HepG2 (cell line): ENCODE results near the gene SPECC1L. TPM values are rescaled to one million over a fixed set of nuclear protein-coding genes. Genes with fewer than 3 reads are reported as not detected.

Experiments
- ATAC-seq: fragments of 200-7000 bp; cut with Tn5 transposase; 3 replicates; pipeline ENCODE4 v1.9.1; 2020; ENCODE audit warnings: mild to moderate bottlenecking, moderate library complexity
- BruUV-seq: library from RNA; stranded (reverse); fragments of 400-500 nt; replicated peaks from 2 replicates; lab custom pipeline; 2021; lab: Mats Ljungman, UMichigan
- CTCF ChIA-PET: fragments of 300-600 bp; formaldehyde crosslinking; extraction: SDS; loops from one replicate; lab custom pipeline; 2021; ENCODE audit warnings: low total read pairs, inconsistent platforms, low intra/inter-chr PET ratio; lab: Yijun Ruan, JAX
- POLR2A ChIA-PET: fragments of 350-600 bp; sonication (Branson Sonifier 250); formaldehyde crosslinking; loops from one replicate; lab custom pipeline; 2020; ENCODE audit warnings: antibody characterized with exemption, inconsistent platforms; lab: Yijun Ruan, JAX
- DNase-seq: peaks from one replicate; pipeline ENCODE4 v3.0.0-alpha.2; 2015; ENCODE audit warnings: low spot score
- FAIRE-seq: peaks from 3 replicates; lab custom pipeline; 2011; peaks lifted over from hg19 to GRCh38; lab: Jason Lieb, UNC
- H2AFZ ChIP-seq: one replicate; pipeline ENCODE4 v1.6.1; 2011; ENCODE audit warnings: low read length, inconsistent platforms
- H3K27ac ChIP-seq: fragments of 300-600 bp; 3 replicates; pipeline ENCODE4 v1.8.0; 2011; ENCODE audit warnings: mixed run types, mild to moderate bottlenecking, mixed read lengths, low read length, inconsistent platforms; ENCODE audit not compliant: insufficient read depth; ENCODE audit errors: extremely low read length
- H3K27me3 ChIP-seq, 2 experiments: fragments of 200-600 bp in 1 of 2; 2 replicates in 1 of 2; 3 replicates in 1 of 2; pipeline versions ENCODE4 v1.6.0 to v1.8.0; 2011; ENCODE audit warnings: low read length in 2 of 2, mild to moderate bottlenecking in 2 of 2, moderate library complexity in 2 of 2, inconsistent platforms in 1 of 2; ENCODE audit not compliant: insufficient read depth in 2 of 2, control insufficient read depth in 1 of 2
- H3K36me3 ChIP-seq, 2 experiments: fragments of 200-600 bp in 1 of 2; replicated peaks in 1 of 2; 2 replicates in 1 of 2; 3 replicates in 1 of 2; pipeline versions ENCODE4 v1.5.1 to v1.8.0; 2011; ENCODE audit warnings: low read length in 2 of 2, inconsistent platforms in 1 of 2; ENCODE audit not compliant: insufficient read depth in 2 of 2, control insufficient read depth in 1 of 2
- H3K4me1 ChIP-seq: 2 replicates; pipeline ENCODE4 v1.5.1; 2012; ENCODE audit warnings: low read length, inconsistent platforms; ENCODE audit not compliant: insufficient read depth
- H3K4me2 ChIP-seq: 2 replicates; pipeline ENCODE4 v1.6.0; 2011; ENCODE audit warnings: low read depth, low read length, inconsistent platforms
- H3K4me3 ChIP-seq, 3 experiments: fragments of 200-600 bp in 1 of 3; sonication (generic), shearing (Covaris generic) in 1 of 3; replicated peaks in 1 of 3; 2 replicates each; pipeline ENCODE4 v1.5.1; 2011 to 2016; ENCODE audit warnings: low read length in 3 of 3, inconsistent platforms in 2 of 3, low read depth in 2 of 3, mild to moderate bottlenecking in 2 of 3, control low read depth in 1 of 3, mixed read lengths in 1 of 3; ENCODE audit not compliant: insufficient read depth in 1 of 3
- H3K79me2 ChIP-seq: one replicate; pipeline ENCODE4 v1.6.1; 2011; ENCODE audit warnings: low read length, inconsistent platforms; ENCODE audit not compliant: insufficient read depth
- H3K9ac ChIP-seq: 2 replicates; pipeline ENCODE4 v1.6.0; 2011; ENCODE audit warnings: mild to moderate bottlenecking, low read depth, low read length, inconsistent platforms; ENCODE audit not compliant: insufficient read depth
- H3K9me3 ChIP-seq: 2 replicates; pipeline ENCODE4 v1.5.1; 2012; ENCODE audit warnings: mild to moderate bottlenecking, low read length
- H4K20me1 ChIP-seq: 2 replicates; pipeline ENCODE4 v1.6.0; 2011; ENCODE audit warnings: inconsistent platforms, mild to moderate bottlenecking, low read length, moderate library complexity; ENCODE audit not compliant: insufficient read depth
- DR1 ChIP-seq: sonication (generic); formaldehyde crosslinking; IDR thresholded peaks from 2 replicates; pipeline ENCODE4 v1.8.0; 2021; ENCODE audit warnings: mild to moderate bottlenecking, missing genetic modification reagents, inconsistent platforms
- HBP1 ChIP-seq: IDR thresholded peaks from 2 replicates; pipeline ENCODE4 v1.6.1; 2016; ENCODE audit warnings: low read depth, control low read depth
- LRRFIP1 ChIP-seq: sonication (generic); formaldehyde crosslinking; conservative IDR thresholded peaks from 2 replicates; pipeline ENCODE4 v1.4.0; 2020; ENCODE audit warnings: missing genetic modification reagents
- MTF1 ChIP-seq: sonication (generic); formaldehyde crosslinking; IDR thresholded peaks from 2 replicates; pipeline ENCODE4 v1.5.0; 2020; ENCODE audit warnings: missing genetic modification reagents
- NFE2 ChIP-seq: sonication (generic); formaldehyde crosslinking; IDR thresholded peaks from 2 replicates; pipeline ENCODE4 v1.4.0; 2020; ENCODE audit warnings: missing genetic modification reagents
- SOX6 ChIP-seq, 2 experiments: fragments of 450-650 bp in 1 of 2; sonication (generic) in 1 of 2; formaldehyde crosslinking in 1 of 2; IDR thresholded peaks; 2 replicates each; pipeline versions ENCODE4 v1.4.0 to v1.6.1; 2017 to 2020; ENCODE audit warnings: antibody characterized with exemption in 1 of 2, mild to moderate bottlenecking in 1 of 2, missing genetic modification reagents in 1 of 2
- ZBTB25 ChIP-seq: IDR thresholded peaks from 2 replicates; pipeline ENCODE4 v1.6.1; 2018; ENCODE audit warnings: missing genetic modification reagents
- ZMYM4 ChIP-seq: sonication (generic); formaldehyde crosslinking; IDR thresholded peaks from 2 replicates; pipeline ENCODE4 v1.8.1; 2023; ENCODE audit warnings: mild to moderate bottlenecking, missing genetic modification reagents
- ZNF251 ChIP-seq: sonication (generic); formaldehyde crosslinking; IDR thresholded peaks from 2 replicates; pipeline ENCODE4 v1.9.0; 2021; ENCODE audit warnings: mild to moderate bottlenecking, missing genetic modification reagents
- ZNF280D ChIP-seq: sonication (generic); formaldehyde crosslinking; IDR thresholded peaks from 2 replicates; pipeline ENCODE4 v1.5.1; 2020; ENCODE audit warnings: mild to moderate bottlenecking, missing genetic modification reagents
- ZNF331 ChIP-seq: sonication (generic); formaldehyde crosslinking; IDR thresholded peaks from 2 replicates; pipeline ENCODE4 v1.4.0; 2020; ENCODE audit warnings: missing genetic modification reagents
- ZNF598 ChIP-seq: sonication (generic); formaldehyde crosslinking; IDR thresholded peaks from 2 replicates; pipeline ENCODE4 v1.5.1; 2020; ENCODE audit warnings: mild to moderate bottlenecking, missing genetic modification reagents, borderline replicate concordance
- ZNF75D ChIP-seq: sonication (generic); formaldehyde crosslinking; IDR thresholded peaks from 2 replicates; pipeline ENCODE4 v1.8.1; 2023; ENCODE audit warnings: missing genetic modification reagents, mild to moderate bottlenecking, borderline replicate concordance
- WGBS: methylation state at CpG from one replicate; pipeline ENCODE4 v1.1.6; 2017; ENCODE audit warnings: low lambda C conversion rate; 5-methylcytosine and 5-hydroxymethylcytosine counted together
- in situ Hi-C: cut with HindIII; loops from 2 replicates; pipeline ENCODE4 v1.10.0; 2017; ENCODE audit warnings: low pct_unique_long_range_greater_than_20kb; ENCODE audit not compliant: extremely low pct_ligation_motif_present
- intact Hi-C: fragments of 100-400 bp; cut with micrococcal nuclease; formaldehyde crosslinking; loops from one replicate; pipeline ENCODE4 v1.10.0; 2022; ENCODE audit not compliant: unreplicated experiment
- polyA plus RNA-seq, 8 experiments: library from polyadenylated mRNA; depleted of rRNA in 3 of 8; stranded (reverse) in 7 of 8; unstranded in 1 of 8; fragments of >200 nt; fragmentation: Illumina TruSeq in 4 of 8; extraction: Trizol in 4 of 8; gene quantifications; 2 replicates each; pipeline versions ENCODE4 v1.2.1 to v1.2.3, GENCODE V29; 2011 to 2016; ENCODE audit warnings: low read depth in 4 of 8, missing spikeins in 1 of 8, mixed read lengths in 1 of 8; ENCODE audit not compliant: insufficient read depth in 1 of 8
- total RNA-seq, 5 experiments: library from RNA; depleted of rRNA; stranded (reverse); fragments of >200 nt; fragmentation: Illumina TruSeq; extraction: Trizol; gene quantifications; 2 replicates each; pipeline ENCODE4 v1.2.3, GENCODE V29; 2016; ENCODE audit warnings: low read depth in 1 of 5

The SPECC1L gene
- total and polyA plus RNA-seq, 2 of the 13 experiments (the other 11 are each of a cell fraction or from before 2014, with no cell fraction given), result 14.1 to 30.3 TPM

GRCh38 chr22:24413271-24413670, 142.6 kb downstream of the SPECC1L start (continued):
- TF ChIP-seq LRRFIP1 (no peak), ZNF280D (no peak), ZNF251 (CRISPR knock-in tag) (no peak), ZNF75D (CRISPR knock-in tag) (no peak), DR1 (CRISPR knock-in tag) (no peak), MTF1 (no peak)

- no peak overlapping the region for H3K4me3 ChIP-seq
- ChIA-PET POLR2A (no interaction called here), CTCF (no interaction called here)
- no peak for TF ChIP-seq ZNF331 (CRISPR knock-in tag)
- TF ChIP-seq ZBTB25, result no peak
- no peak for TF ChIP-seq ZMYM4 (CRISPR knock-in tag)
- no peak for TF ChIP-seq SOX6 (IDR thresholded peaks at IDR 0.05)
- TF ChIP-seq SOX6 (CRISPR knock-in tag; IDR thresholded peaks at IDR 0.05), result no peak
- TF ChIP-seq ZNF598 (CRISPR knock-in tag), result no peak
- no peak for TF ChIP-seq HBP1
- no peak for TF ChIP-seq NFE2 (CRISPR knock-in tag)
- no peak overlapping the region for H3K27ac ChIP-seq
- intact Hi-C loops (no loop called here), in situ Hi-C loops (no loop called here)
- BruUV-seq, result no TSS peak
- peaks cover 11 to 52% of the 10 kb centered on the region in 2 experiments for H3K36me3 ChIP-seq
- H3K79me2 ChIP-seq, result no peaks in the 10 kb centered on the region
- H2AFZ ChIP-seq, result no peak overlapping the region
- H3K4me1 ChIP-seq, result no peaks in the 10 kb centered on the region
- FAIRE-seq (no peak), ATAC-seq (no peak), DNase-seq (no peak)
- no peak overlapping the region for H3K4me2 ChIP-seq
- H3K9me3 ChIP-seq, result no peaks in the 10 kb centered on the region
- no peaks in the 10 kb centered on the region for H4K20me1 ChIP-seq
- H3K9ac ChIP-seq, result no peak overlapping the region
- H3K27me3 ChIP-seq, result no peaks in the 10 kb centered on the region
- 91% methylated on average over 14 of the region's 18 CpGs for WGBS
Observed at GRCh38 chr22:24413736-24414385, 143.2 kb downstream of the SPECC1L start.
